Astrocyte of the spinal cord (primary cell): Measurements from ENCODE around the gene ALOX5AP.
A peak's percentile ranks its signal among the peaks of the same experiment; 100 is the strongest.

Experiments used
- DNase-seq: peaks from one replicate; pipeline ENCODE4 v3.0.0; 2011; ENCODE audit warnings: low read depth, low spot score
- H3K4me3 ChIP-seq: 2 replicates; pipeline ENCODE4 v1.5.1; 2011; ENCODE audit warnings: low read depth, mild to moderate bottlenecking, low read length, moderate library complexity
- in situ Hi-C: cut with HindIII; loops from 2 replicates; pipeline ENCODE4 v1.10.0; 2017; ENCODE audit warnings: low sequenced_read_pairs
- TF ChIP-seq, protein P1 (sequence below): IDR thresholded peaks from 2 replicates; pipeline ENCODE4 v1.5.1; 2012; ENCODE audit warnings: low read depth, mild to moderate bottlenecking, low read length, inconsistent platforms

The ALOX5AP gene

GRCh38 chr13:30720172-30720869 is 15.0 kb upstream of the ALOX5AP start:
- no peak overlapping the region for H3K4me3 ChIP-seq
- TF ChIP-seq, protein P1, sequence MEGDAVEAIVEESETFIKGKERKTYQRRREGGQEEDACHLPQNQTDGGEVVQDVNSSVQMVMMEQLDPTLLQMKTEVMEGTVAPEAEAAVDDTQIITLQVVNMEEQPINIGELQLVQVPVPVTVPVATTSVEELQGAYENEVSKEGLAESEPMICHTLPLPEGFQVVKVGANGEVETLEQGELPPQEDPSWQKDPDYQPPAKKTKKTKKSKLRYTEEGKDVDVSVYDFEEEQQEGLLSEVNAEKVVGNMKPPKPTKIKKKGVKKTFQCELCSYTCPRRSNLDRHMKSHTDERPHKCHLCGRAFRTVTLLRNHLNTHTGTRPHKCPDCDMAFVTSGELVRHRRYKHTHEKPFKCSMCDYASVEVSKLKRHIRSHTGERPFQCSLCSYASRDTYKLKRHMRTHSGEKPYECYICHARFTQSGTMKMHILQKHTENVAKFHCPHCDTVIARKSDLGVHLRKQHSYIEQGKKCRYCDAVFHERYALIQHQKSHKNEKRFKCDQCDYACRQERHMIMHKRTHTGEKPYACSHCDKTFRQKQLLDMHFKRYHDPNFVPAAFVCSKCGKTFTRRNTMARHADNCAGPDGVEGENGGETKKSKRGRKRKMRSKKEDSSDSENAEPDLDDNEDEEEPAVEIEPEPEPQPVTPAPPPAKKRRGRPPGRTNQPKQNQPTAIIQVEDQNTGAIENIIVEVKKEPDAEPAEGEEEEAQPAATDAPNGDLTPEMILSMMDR, result no peak
- no peak for DNase-seq
- in situ Hi-C loops, result no loop called here

DNA sequence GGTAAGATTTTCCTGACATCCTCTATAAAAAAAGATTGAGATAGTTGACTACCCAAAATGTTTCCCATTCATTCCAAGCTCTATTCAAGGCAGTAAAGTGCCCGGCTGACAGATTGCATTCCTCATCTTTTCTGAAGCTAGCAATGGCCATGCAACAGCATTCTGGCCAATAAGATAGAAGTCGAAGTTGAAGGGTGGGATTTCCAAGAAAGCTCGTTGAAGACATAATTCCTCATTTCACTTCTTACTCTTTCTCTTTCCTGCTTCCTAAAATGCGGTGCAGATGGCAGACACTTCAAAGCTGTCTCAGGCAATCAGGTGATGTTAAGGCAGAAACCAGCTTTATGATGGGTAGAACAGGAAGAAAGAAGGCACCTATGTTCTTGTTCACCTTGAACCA is 13.4 kb upstream of the ALOX5AP start:
- TF ChIP-seq, protein P1, result no peak
- no peak overlapping the region for H3K4me3 ChIP-seq
- in situ Hi-C loops, result no loop called here
- no peak for DNase-seq

- DNase-seq, result no peak
- in situ Hi-C loops, result no loop called here
- TF ChIP-seq, protein P1, result no peak
- H3K4me3 ChIP-seq, result no peak overlapping the region
These were observed 13.0 kb upstream of the ALOX5AP start for GRCh38 chr13:30722361-30722760.

DNA sequence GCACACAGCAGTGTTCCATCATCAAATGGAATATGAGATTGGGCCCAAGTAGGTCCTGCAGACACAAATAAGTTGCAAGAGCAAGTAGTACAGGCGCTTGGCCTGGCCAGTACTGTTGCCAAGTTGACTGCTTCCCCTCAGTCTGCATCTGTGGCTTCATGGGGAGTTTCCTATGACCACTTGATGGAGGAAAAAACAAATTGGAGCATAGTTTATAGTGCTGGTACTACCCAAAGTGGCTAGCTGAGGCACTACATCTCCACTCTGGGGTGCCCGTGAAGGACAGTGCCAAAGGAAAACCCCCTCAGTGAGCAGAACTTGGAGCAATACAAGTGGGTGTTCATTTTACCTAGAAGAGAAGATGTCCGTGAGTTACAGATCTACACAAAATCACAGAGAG is 10.6 kb upstream of the ALOX5AP start:
- TF ChIP-seq, protein P1, result no peak
- no peak overlapping the region for H3K4me3 ChIP-seq
- no peak for DNase-seq
- in situ Hi-C loops, result no loop called here

- in situ Hi-C loops, result no loop called here
- peak; percentile 41 for DNase-seq
- no peak overlapping the region for H3K4me3 ChIP-seq
- TF ChIP-seq, protein P1, result no peak
These were observed 9.8 kb upstream of the ALOX5AP start for GRCh38 chr13:30725326-30726085.

DNA sequence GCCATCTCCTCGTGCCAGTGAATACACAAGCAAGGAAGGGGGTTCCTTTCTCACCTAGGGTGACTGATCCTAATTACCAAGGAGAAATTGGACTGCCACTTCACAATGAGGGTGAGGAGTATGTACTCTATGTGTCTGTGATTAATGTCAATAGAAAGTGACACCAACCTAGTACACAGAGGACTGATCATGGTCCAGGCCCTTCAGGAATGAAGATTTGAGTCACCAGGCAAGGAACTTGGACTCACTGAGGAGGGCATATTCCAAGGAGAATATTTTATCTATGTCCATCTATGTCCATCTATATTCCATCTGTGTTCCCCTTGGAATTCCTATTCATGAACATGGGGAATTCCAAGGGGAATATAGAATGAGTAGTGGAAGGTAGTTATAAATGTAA is 9.2 kb upstream of the ALOX5AP start:
- no peak overlapping the region for H3K4me3 ChIP-seq
- TF ChIP-seq, protein P1, result no peak
- in situ Hi-C loops, result no loop called here
- no peak for DNase-seq
